HG03571 (cell line): ENCODE data around the gene UBE2I.

ENCODE experiments used
- ATAC-seq: cut with Tn5 transposase; IDR thresholded peaks from one replicate; pipeline ENCODE4 v1.9.1; 2021; ENCODE audit not compliant: unreplicated experiment

The UBE2I gene

GRCh38 chr16:1355591-1355990 is 46.2 kb downstream of the UBE2I start:
- no peak for ATAC-seq

- ATAC-seq: no peak
Measured at GRCh38 chr16:1356061-1356900, 46.8 kb downstream of the UBE2I start.

- ATAC-seq: no peak
Measured at GRCh38 chr16:1357906-1358566, 48.6 kb downstream of the UBE2I start.

GRCh38 chr16:1361685-1362360 is 52.4 kb downstream of the UBE2I start:
- no peak for ATAC-seq

- ATAC-seq: no peak
Measured at GRCh38 chr16:1362807-1363206, 53.4 kb downstream of the UBE2I start.

- no peak for ATAC-seq
Measured at GRCh38 chr16:1363501-1364041, 54.1 kb downstream of the UBE2I start.

- no peak for ATAC-seq
Measured at GRCh38 chr16:1364510-1364909, 55.1 kb downstream of the UBE2I start.

GRCh38 chr16:1366060-1366711 is 56.8 kb downstream of the UBE2I start:
- no peak for ATAC-seq

- no peak for ATAC-seq
Measured at GRCh38 chr16:1366712-1367299, 57.4 kb downstream of the UBE2I start.

GRCh38 chr16:1367486-1368174 is 58.2 kb downstream of the UBE2I start:
- no peak for ATAC-seq

- no peak for ATAC-seq
Measured at GRCh38 chr16:1371054-1371978, 61.9 kb downstream of the UBE2I start.

GRCh38 chr16:1372292-1372950 is 63.0 kb downstream of the UBE2I start:
- ATAC-seq: no peak

GRCh38 chr16:1374418-1375297 is 65.2 kb downstream of the UBE2I start:
- ATAC-seq: no peak

GRCh38 chr16:1375298-1375640 is 65.8 kb downstream of the UBE2I start:
- ATAC-seq: no peak

- ATAC-seq: no peak
Measured at GRCh38 chr16:1375741-1376410, 66.4 kb downstream of the UBE2I start.
